ENCODE data around the gene RPS3.

- TF ChIP-seq, protein P1, sequence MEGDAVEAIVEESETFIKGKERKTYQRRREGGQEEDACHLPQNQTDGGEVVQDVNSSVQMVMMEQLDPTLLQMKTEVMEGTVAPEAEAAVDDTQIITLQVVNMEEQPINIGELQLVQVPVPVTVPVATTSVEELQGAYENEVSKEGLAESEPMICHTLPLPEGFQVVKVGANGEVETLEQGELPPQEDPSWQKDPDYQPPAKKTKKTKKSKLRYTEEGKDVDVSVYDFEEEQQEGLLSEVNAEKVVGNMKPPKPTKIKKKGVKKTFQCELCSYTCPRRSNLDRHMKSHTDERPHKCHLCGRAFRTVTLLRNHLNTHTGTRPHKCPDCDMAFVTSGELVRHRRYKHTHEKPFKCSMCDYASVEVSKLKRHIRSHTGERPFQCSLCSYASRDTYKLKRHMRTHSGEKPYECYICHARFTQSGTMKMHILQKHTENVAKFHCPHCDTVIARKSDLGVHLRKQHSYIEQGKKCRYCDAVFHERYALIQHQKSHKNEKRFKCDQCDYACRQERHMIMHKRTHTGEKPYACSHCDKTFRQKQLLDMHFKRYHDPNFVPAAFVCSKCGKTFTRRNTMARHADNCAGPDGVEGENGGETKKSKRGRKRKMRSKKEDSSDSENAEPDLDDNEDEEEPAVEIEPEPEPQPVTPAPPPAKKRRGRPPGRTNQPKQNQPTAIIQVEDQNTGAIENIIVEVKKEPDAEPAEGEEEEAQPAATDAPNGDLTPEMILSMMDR (IDR thresholded peaks at IDR 0.05): no peak
- no peak for TF ChIP-seq POLR2A (IDR thresholded peaks at IDR 0.05)
These were observed 33.6 kb upstream of the RPS3 start for GRCh38 chr11:75365711-75366181.

All from esophagus squamous epithelium (tissue), 4 donors.